Liver (tissue), 9 donors: ENCODE data around the gene DSTYK. TPM values are rescaled to one million over a fixed set of nuclear protein-coding genes. Genes with fewer than 3 reads are reported as not detected.

ENCODE experiments used
- DNase-seq: peaks from one replicate; pipeline ENCODE4 v3.0.0-alpha.2; 2017; ENCODE audit warnings: low spot score
- H3K27ac ChIP-seq, 2 donors: one replicate each; pipeline ENCODE4 v1.7.0; 2013; ENCODE audit warnings: inconsistent platforms in 2 of 2, low read length in 2 of 2, control low read depth in 1 of 2, low read depth in 1 of 2, mild to moderate bottlenecking in 1 of 2
- H3K27me3 ChIP-seq, 4 donors: one replicate each; pipeline versions ENCODE4 v1.6.1 to v1.7.0; 2013; ENCODE audit warnings: low read length in 3 of 4, inconsistent platforms in 1 of 4, mild to moderate bottlenecking in 1 of 4, moderate library complexity in 1 of 4; ENCODE audit not compliant: control insufficient read depth in 4 of 4, insufficient read depth in 4 of 4
- H3K36me3 ChIP-seq, 4 donors: one replicate each; pipeline versions ENCODE4 v1.6.1 to v1.7.0; 2013; ENCODE audit warnings: low read length in 3 of 4, mild to moderate bottlenecking in 3 of 4, low read depth in 1 of 4, moderate library complexity in 1 of 4; ENCODE audit not compliant: control insufficient read depth in 4 of 4, insufficient read depth in 3 of 4
- H3K4me1 ChIP-seq, 4 donors: one replicate each; pipeline versions ENCODE4 v1.6.1 to v1.7.0; 2013; ENCODE audit warnings: low read length in 3 of 4, mild to moderate bottlenecking in 3 of 4, moderate library complexity in 1 of 4; ENCODE audit not compliant: control insufficient read depth in 4 of 4, insufficient read depth in 4 of 4
- H3K4me3 ChIP-seq, 3 donors: one replicate each; pipeline versions ENCODE4 v1.6.1 to v1.7.0; 2013; ENCODE audit warnings: low read length in 3 of 3, control low read depth in 1 of 3, low read depth in 1 of 3, mild to moderate bottlenecking in 1 of 3
- H3K9ac ChIP-seq, 2 donors: one replicate each; pipeline ENCODE4 v1.7.0; 2013; ENCODE audit warnings: low read length in 2 of 2, mild to moderate bottlenecking in 2 of 2, moderate library complexity in 2 of 2, control low read depth in 1 of 2, low read depth in 1 of 2
- H3K9me3 ChIP-seq, 4 donors: one replicate each; pipeline versions ENCODE4 v1.6.1 to v1.7.0; 2013; ENCODE audit warnings: low read length in 3 of 4; ENCODE audit not compliant: control insufficient read depth in 4 of 4
- ATF3 ChIP-seq: IDR thresholded peaks from 2 replicates; pipeline ENCODE4 v1.6.1; 2016; ENCODE audit warnings: antibody characterized with exemption
- CTCF ChIP-seq: fragments of 150-350 bp; IDR thresholded peaks from 2 replicates; pipeline ENCODE4 v1.5.1; 2017; ENCODE audit warnings: improper control_type of control experiment, low read depth, low read length; ENCODE audit not compliant: missing input control
- EGR1 ChIP-seq, 2 donors: IDR thresholded peaks; 2 replicates each; pipeline ENCODE4 v1.6.1; 2016 to 2018; ENCODE audit warnings: antibody characterized with exemption in 2 of 2, low read depth in 2 of 2
- FOXA1 ChIP-seq: IDR thresholded peaks from 2 replicates; pipeline ENCODE4 v1.6.1; 2016; ENCODE audit warnings: antibody characterized with exemption
- FOXA2 ChIP-seq: IDR thresholded peaks from 2 replicates; pipeline ENCODE4 v1.6.1; 2016; ENCODE audit warnings: antibody characterized with exemption
- GABPA ChIP-seq, 2 donors: IDR thresholded peaks in 1 of 2; conservative IDR thresholded peaks in 1 of 2; 2 replicates each; pipeline ENCODE4 v1.6.1; 2016; ENCODE audit warnings: antibody characterized with exemption in 2 of 2, mild to moderate bottlenecking in 1 of 2, moderate library complexity in 1 of 2
- HNF4G ChIP-seq: IDR thresholded peaks from 2 replicates; pipeline ENCODE4 v1.6.1; 2016; ENCODE audit warnings: antibody characterized with exemption
- JUND ChIP-seq, 2 donors: IDR thresholded peaks; 2 replicates each; pipeline ENCODE4 v1.6.1; 2016; ENCODE audit warnings: antibody characterized with exemption in 2 of 2
- MAX ChIP-seq: IDR thresholded peaks from 2 replicates; pipeline ENCODE4 v1.6.1; 2016; ENCODE audit warnings: antibody characterized with exemption
- NR2F2 ChIP-seq: IDR thresholded peaks from 2 replicates; pipeline ENCODE4 v1.6.1; 2016; ENCODE audit warnings: antibody characterized with exemption
- RAD21 ChIP-seq, 2 donors: IDR thresholded peaks; 2 replicates each; pipeline ENCODE4 v1.6.1; 2016; ENCODE audit warnings: antibody characterized with exemption in 2 of 2, mild to moderate bottlenecking in 2 of 2
- REST ChIP-seq: IDR thresholded peaks from 2 replicates; pipeline ENCODE4 v1.6.1; 2016; ENCODE audit warnings: antibody characterized with exemption, mild to moderate bottlenecking
- SP1 ChIP-seq: IDR thresholded peaks from 2 replicates; pipeline ENCODE4 v1.6.1; 2018; ENCODE audit warnings: antibody characterized with exemption, mild to moderate bottlenecking
- TAF1 ChIP-seq: conservative IDR thresholded peaks from 2 replicates; pipeline ENCODE4 v1.6.1; 2016; ENCODE audit warnings: antibody characterized with exemption, mild to moderate bottlenecking
- YY1 ChIP-seq: IDR thresholded peaks from 2 replicates; pipeline ENCODE4 v1.6.1; 2016; ENCODE audit warnings: antibody characterized with exemption, mild to moderate bottlenecking
- ZBTB33 ChIP-seq: IDR thresholded peaks from 2 replicates; pipeline ENCODE4 v1.6.1; 2016; ENCODE audit warnings: antibody characterized with exemption
- WGBS: extraction: QIAGEN DNeasy Blood & Tissue Kit; methylation state at CpG from one replicate; pipeline ENCODE4 v1.1.7; 2013; 5-methylcytosine and 5-hydroxymethylcytosine counted together
- polyA plus RNA-seq, 2 donors: library from polyadenylated mRNA; stranded (reverse) in 1 of 2; unstranded in 1 of 2; fragments of 200-250 nt in 1 of 2; fragments of >200 nt in 1 of 2; fragmentation: Nextera tagmentation in 1 of 2; extraction: Ambion mirVana in 1 of 2; gene quantifications; one replicate each; pipeline versions ENCODE4 v1.2.1 to v1.2.3, GENCODE V29; 2013 to 2015
- total RNA-seq, 2 donors: library from RNA; depleted of rRNA; stranded (reverse); fragments of >200 nt; gene quantifications; one replicate each; pipeline ENCODE4 v1.2.3, GENCODE V29; 2014
- donor health status: healthy.
- donor health status: healthy.
- donor health status: healthy.
- donor health status: healthy.
- donor health status: healthy.

The DSTYK gene
- total and polyA plus RNA-seq, 4 donors: 1.5 to 9.9 (median 3.0) TPM

GRCh38 chr1:205236951-205237475, 25.5 kb upstream of the DSTYK start:
- 88% methylated on average over 4 of the region's 4 CpGs for WGBS
- Histone ChIP-seq H3K9ac (no peak overlapping the region), H3K27ac (no peak overlapping the region), H3K9me3 (no peaks in the 10 kb centered on the region), H3K4me3 (no peak overlapping the region), H3K4me1 (peaks cover 0 to 5% (median 0%) of the 10 kb centered on the region in 4 donors), H3K27me3 (no peaks in the 10 kb centered on the region), H3K36me3 (no peaks in the 10 kb centered on the region)
- TF ChIP-seq FOXA1 (no peak), TAF1 (no peak), REST (no peak), GABPA (IDR thresholded peaks at IDR 0.05 in 1 of 2, conservative IDR thresholded peaks at IDR 0.05 in 1 of 2) (no peak), SP1 (no peak), NR2F2 (no peak), HNF4G (no peak), EGR1 (IDR thresholded peaks at IDR 0.05; ENCODE audit: low read depth in 2 of 2) (no peak), ZBTB33 (no peak), RAD21 (IDR thresholded peaks at IDR 0.05) (no peak), CTCF (no peak), ATF3 (no peak), JUND (IDR thresholded peaks at IDR 0.05) (no peak), FOXA2 (no peak)
- DNase-seq: peak; percentile 24

GRCh38 chr1:205236526-205236925, 25.0 kb upstream of the DSTYK start:
- no peak overlapping the region for H3K27ac ChIP-seq
- no peak for TF ChIP-seq REST
- no peak for TF ChIP-seq YY1
- no peak for TF ChIP-seq MAX
- TF ChIP-seq SP1: no peak
- no peak for TF ChIP-seq FOXA1
- TF ChIP-seq ATF3: no peak
- H3K9ac ChIP-seq: no peak overlapping the region
- H3K9me3 ChIP-seq: no peaks in the 10 kb centered on the region
- H3K27me3 ChIP-seq: no peaks in the 10 kb centered on the region
- H3K4me1 ChIP-seq: peaks cover 0 to 5% (median 0%) of the 10 kb centered on the region in 4 donors
- H3K4me3 ChIP-seq: no peak overlapping the region
- 94% methylated on average over 8 of the region's 8 CpGs for WGBS
- no peak for DNase-seq
- H3K36me3 ChIP-seq: no peaks in the 10 kb centered on the region
